GM19099 (cell line): Measurements from ENCODE around the gene EPHA7.

Experiments
- POLR2A ChIP-seq: IDR thresholded peaks from 3 replicates; pipeline ENCODE4 v1.6.1; 2011; ENCODE audit warnings: low read depth; ENCODE audit not compliant: insufficient read length; ENCODE audit errors: extremely low read depth

Gene EPHA7

DNA sequence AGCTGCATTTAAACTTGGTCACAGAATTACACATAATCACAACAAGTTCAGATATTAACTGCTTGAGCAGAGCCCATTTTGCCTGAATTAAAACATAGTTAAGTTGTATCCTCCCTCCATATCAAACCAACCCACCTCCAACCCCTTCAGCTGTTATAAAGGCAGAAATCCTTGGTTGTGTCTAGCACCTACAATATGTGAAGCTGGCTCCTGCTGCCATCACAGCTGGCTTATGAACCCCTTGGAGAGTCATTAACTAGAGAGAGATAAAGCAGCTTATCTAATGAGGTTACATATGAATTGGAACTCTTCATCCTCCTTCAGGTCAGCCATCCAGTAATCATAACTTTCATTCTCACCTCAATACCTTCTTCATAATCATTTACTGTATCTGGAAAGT lies 101.8 kb downstream of the EPHA7 start:
- TF ChIP-seq POLR2A = no peak

DNA sequence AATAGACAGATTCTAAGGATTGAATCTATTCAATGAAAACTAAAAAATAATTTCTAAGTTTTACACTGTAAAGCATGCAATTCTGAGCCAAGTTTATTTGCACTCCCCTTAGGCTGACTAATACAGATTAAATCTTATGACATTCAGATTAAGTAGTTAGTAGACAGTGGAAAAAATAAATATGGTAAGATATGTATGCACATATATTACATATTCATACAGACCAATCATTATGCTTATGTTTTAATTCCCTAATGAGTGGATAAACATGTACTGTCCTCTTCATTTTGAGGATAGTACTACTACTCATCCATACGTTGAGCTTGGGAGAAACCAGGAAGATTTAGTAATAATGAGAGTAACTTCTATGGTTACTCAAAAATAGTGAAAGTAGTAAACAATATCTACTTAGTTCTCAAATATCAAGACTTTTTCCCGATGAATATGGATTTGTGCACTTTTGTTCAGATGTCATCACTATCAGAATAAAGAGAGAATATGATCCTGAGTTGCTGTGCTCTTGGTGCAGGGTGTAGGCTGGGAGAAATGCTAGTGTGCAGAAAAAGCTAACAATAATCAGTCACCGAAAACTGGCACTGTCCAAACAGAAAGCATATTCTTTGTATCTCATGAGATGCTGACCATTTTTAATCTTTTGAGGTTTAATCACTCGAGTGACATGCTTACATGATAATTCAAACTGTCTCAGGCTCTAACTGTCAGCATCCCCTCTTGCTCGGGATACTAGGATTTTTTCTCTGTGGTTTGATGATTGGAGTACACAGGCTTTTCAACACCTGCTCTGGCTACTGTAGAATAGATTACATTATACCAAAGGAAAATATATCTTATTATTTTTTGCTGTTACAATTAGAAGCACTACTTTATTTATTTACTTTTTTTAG lies 111.6 kb downstream of the EPHA7 start:
- no peak for TF ChIP-seq POLR2A

DNA sequence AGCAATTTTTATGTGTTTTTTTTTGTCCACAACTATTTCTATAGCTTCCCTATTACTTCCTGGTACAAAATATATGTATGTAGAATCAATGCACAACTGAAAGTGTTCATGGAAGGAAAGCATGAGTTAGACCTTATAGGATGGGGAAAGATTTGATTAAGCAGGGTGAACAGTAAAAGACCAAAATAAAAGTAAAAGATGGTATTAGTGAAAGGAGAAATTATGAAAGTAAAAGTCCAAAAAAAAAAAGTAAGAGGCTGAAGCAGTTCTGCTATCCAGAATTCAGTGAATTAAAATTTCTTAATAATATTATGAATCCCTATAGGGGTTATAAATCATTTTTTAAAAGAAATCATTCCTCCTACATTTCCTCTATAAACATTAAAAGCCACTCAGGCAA lies 114.3 kb downstream of the EPHA7 start:
- no peak for TF ChIP-seq POLR2A

DNA sequence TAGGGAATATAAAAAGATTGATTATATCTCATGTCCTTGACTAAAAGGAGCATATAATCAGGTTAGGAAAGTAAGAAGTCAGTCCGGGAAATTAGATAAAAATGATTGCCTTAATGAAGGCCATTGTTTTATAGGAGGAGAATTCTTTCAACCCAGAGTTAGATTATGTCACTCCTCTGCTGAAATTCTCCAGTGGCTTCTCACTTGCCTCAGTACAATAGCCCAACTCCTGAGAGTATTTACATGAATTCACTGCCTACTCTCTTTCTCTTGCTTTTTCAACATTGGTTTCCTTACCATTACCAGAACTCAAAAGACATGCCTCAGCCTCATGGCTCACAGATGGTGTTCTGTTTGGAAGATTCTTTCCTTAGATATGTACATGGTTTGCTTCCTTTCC lies 114.9 kb downstream of the EPHA7 start:
- no peak for TF ChIP-seq POLR2A

DNA sequence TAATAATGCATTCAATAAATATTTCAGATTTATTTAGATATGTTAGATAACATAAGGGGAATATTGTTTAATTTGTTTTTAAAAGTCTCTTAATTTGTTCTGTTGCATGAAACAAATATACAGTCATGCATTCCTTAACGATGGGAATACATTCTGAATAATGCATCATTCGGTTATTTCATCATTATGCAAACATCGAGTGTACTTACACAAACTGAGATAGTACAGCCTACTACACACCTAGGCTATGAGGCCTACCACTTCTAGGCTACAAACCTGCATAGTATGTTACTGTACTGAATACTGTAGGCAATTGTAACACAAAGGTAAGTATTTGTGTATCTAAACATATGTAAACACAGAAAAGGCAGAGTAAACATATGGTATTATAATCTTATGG lies 118.7 kb downstream of the EPHA7 start:
- no peak for TF ChIP-seq POLR2A

DNA sequence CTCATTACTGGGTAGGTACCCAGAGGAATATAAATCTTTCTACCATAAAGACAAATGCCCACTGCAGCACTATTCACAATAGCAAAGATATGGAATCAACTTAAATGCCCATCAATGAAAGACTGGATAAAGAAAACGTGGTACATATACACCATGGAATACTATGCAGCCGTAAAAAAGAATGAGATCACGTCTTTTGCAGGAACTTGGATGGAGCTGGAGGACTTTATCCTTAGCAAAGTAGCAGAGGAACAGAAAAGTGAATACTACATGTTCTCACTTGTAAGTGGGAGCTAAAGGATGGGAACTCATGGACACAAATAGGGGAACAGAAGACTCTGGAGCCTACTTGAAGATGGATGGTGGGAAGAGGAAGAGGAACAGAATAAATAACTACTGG lies 119.7 kb downstream of the EPHA7 start:
- no peak for TF ChIP-seq POLR2A

DNA sequence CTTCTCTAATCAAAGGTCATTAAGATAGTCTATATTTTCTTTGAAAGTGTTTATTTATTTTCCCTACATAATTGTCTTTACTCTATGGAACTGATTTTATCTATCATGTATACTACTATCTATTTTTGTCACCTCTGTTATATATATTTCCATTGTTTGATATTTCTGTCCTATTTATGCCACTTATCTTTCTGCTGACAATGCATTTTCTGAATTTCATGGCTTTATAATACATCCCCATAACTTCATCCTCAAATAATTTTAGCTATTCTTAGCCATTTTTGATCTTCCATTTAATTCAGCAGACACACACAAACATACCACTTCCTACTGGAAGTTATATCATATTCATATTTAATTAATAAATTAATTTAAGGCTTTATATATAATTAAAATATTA lies 123.7 kb downstream of the EPHA7 start:
- TF ChIP-seq POLR2A = no peak

DNA sequence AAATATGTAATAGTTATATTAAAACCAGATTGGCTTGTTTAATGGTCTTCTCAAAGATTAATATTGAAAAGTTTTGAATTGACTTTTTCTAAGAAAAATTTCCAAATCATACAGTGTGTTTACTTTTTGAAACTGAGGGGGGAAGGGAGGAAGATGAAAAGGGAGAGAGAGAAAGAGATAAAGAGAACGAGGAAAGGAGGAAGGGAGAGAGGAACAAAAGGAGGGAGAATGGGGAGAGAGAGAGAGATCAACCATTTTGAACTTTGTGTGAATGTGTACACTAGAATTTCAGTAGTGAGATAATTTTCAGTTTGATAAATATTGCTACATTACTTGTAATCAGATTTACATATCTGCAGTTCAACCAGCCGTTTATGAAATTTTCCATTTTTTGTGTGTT lies 124.5 kb downstream of the EPHA7 start:
- no peak for TF ChIP-seq POLR2A

DNA sequence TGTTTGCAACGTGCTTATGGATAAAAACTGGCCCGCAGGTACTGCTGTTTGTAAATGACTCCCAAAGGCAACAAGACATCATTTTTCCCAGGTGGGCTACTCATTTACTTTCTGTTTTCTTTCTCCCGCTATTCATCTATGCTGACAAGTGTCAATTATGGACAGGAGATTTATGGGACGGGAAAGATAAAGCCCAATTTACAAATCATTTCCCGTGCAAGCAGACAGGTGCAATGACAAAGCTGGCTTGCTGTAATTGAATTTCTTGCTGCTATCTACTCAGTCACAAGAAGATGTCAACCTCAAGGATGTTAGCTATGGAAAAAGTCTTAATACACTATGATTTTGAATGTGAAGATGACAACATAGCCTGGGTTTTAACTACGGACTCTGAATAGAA lies 125.5 kb downstream of the EPHA7 start:
- no peak for TF ChIP-seq POLR2A

DNA sequence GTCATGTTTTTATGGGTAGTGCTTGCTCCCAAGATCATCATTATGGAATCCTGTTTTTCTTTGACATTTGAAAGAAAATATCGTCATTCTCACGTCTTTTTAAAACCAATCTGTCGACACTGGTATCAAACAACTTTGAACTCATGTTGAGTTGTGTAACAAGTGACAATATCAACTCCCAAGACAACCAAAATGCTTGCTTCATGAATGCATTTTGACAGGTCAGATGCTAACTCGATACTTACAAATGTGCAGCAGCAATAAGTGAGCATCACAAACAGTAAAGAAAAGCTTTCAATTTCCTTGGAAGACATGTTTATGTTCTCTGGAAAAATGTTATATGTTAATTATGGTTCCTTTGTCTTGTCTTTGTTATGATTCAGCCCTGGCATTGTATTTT lies 125.9 kb downstream of the EPHA7 start:
- TF ChIP-seq POLR2A = no peak

DNA sequence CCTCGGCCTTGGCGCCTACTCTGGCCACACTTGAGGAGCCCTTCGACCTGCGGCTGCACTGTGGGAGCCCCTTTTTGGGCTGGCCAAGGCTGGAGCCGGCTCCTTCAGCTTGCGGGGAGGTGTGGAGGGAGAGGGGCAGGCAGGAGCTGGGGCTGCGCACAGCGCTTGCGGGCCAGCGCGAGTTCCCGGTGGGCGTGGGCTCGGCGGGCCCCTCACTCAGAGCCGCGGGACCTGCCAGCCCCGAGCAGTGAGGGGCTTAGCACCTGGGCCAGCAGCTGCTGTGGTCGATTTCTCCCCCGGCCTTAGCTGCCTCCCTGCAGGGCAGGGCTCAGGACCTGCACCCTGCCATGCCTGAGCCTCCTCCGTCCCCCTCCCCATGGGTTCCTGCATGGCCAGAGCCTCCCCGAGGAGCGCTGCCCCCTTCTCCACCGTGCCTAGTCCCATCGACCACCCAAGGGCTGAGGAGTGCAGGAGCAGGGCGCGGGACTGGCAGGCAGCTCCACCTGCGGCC lies 136.8 kb downstream of the EPHA7 start:
- no peak for TF ChIP-seq POLR2A

DNA sequence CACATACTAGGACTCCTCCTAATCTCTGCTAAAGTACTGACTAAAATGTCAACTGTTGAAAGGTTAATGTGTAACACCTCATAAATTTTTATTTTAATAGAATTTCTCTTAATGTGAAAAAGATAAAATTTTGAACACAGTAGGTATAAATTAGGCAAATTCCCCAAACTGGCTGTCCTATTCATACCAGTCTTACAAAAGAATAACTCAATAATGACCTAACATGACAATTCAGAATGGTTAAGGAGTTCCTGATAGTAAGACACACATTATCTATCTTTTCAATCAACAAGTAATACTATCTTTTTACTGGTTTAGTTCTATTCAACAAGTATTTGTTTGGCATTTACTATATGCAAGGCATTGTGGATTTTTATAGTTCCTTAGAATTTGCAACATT lies 141.1 kb downstream of the EPHA7 start:
- no peak for TF ChIP-seq POLR2A

DNA sequence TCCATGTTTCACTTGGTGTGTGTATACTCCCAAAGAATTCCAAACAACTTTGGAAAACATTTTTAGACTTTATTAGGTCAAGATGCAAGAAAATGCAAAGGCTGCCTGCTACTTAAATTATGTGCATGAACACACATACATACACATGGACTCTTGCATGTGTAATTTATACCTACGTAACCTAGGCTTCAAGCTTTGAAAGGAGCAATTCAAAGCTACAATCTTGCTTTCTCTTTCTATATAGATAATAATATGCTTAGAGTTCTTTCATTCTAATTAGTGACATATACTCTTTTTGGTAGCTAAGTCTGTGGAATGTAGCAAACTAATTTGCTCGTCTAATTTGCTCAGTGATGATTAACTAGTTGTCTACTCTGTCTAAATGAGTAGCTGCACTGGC lies 146.5 kb downstream of the EPHA7 start:
- TF ChIP-seq POLR2A = no peak

DNA sequence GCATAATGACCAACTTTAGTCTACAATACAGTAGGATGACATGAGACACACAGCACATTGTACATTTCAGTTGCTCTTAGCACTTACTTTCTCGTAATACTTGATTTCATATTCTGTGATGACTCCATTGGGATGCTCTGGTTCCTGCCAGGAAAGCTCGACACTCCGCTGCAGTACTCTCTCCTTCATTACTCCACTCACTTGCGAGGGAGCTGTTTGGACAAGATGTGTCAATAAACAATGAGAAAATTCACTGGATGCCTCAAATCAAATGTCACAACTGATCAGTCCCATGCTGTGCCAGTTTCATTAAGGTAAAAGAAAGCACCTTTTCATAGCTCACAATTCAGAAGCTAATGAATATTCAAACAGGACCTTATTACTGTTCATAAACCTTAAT lies 147.1 kb downstream of the EPHA7 start:
- TF ChIP-seq POLR2A = no peak

DNA sequence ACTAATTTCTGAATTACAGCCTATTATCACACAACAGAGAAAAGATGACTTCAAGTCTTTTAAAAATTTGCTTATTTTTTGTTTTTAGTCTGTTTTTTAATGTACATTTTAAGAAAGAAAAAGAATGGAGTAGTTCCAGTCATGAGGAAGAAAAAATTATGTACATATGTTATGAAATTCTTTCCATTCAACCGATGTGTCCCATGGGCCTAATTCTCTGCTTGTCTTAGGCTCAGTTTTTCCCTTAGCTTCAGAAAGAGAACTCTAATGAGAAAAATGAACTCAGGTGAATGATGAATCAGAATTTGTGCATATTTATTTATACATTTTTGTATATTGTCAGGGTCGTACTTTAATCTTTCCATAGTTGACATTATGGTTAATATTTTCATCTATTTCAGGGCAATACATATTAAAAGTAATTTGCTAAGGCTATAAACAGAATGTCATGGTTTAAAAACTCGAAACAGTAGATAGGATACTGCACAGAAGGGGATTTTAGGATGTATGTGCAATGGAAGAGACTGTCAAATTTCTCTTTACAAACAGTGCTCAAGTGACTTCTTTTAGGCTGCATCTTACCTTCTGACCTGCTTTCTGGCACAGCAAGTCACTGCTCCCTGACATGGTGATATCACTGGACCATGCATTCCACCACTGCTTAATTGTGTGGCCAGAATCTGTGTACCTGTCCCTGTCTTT lies 153.1 kb downstream of the EPHA7 start:
- no peak for TF ChIP-seq POLR2A

DNA sequence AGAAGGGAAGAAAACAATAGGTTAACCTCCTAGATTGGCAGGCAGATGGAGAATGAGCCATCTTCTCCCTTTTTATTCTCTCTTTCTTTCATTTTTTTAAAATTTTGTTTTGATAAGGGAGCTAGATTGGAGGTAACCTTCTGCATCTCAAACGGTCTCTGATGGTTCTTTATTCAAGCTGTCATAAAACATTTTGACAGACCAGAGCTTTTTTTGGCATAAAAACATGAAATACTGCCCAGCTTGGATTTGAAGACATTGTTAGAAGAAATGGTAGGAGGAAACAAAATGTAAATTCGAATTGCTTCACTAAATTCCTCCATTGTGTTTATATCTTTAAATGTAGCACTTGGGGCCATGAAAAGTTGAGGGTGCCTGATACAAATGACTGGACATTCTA lies 158.5 kb downstream of the EPHA7 start:
- TF ChIP-seq POLR2A = no peak

DNA sequence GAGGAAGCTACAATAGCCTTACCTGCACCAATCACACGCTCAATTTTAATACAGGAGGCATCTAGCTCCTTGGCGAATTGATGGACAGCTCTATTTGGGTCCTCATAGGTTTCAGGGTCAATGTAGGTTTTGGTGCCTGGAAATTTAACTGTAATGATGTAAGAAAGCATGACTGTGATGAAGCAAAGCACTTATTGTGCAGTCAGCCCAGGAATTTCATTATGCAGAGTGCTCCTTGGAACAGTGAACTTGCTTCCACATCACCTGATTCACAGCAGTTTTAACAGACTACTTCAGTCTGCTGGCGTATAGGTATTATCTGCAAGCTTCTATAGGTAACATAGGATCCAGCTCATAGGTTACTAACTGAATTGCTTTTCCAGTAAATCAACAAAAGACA lies 160.0 kb downstream of the EPHA7 start:
- no peak for TF ChIP-seq POLR2A

DNA sequence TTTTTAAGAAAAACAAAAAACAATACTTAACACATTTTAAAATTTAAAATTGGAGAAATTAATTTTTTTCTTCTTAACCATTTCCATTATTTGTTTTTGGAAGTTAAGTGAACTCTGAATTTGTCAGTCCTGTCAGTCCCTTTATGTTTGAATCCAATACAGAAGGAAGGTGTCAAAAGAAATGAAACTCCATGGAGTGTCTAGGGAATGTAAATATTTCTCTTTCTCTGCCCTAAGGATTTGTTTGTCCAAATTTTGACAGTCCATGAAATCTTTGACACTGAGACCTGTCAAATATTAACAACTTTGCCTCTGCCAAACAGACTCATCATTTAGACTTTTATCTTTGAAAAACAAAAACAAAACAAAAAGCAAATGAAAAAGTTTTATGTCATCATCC lies 166.4 kb downstream of the EPHA7 start:
- TF ChIP-seq POLR2A = no peak
